M059J (cell line): ENCODE measurements around the gene MAP7. TPM values are rescaled to one million over a fixed set of nuclear protein-coding genes. Genes with fewer than 3 reads are reported as not detected.
"Not testable (repeated sequence)": the region's sequence is repeated elsewhere in the genome, so short reads cannot be mapped to it uniquely, and the experiment has no call there.

ENCODE experiments used
- DNase-seq: peaks from one replicate; pipeline ENCODE4 v3.0.0-alpha.2; 2012; ENCODE audit warnings: low read depth
- total RNA-seq: library from RNA; depleted of rRNA; stranded (reverse); fragments of >200 nt; shearing (Covaris generic); gene quantifications from 2 replicates; pipeline ENCODE4 v1.2.3, GENCODE V29; 2014

The MAP7 gene
- total RNA-seq, 1 experiment from 2014 or later, result 0.49 TPM

- DNase-seq, result no peak
These were observed 128.6 kb downstream of the MAP7 start for GRCh38 chr6:136421537-136422158.

- DNase-seq, result no peak
These were observed 129.4 kb downstream of the MAP7 start for GRCh38 chr6:136420853-136421252.

- DNase-seq, result no peak
These were observed 134.7 kb downstream of the MAP7 start for GRCh38 chr6:136415351-136416007.

GRCh38 chr6:136412410-136412809 lies 137.8 kb downstream of the MAP7 start:
- no peak for DNase-seq

GRCh38 chr6:136411453-136412354 lies 138.5 kb downstream of the MAP7 start:
- no peak for DNase-seq

GRCh38 chr6:136411025-136411325 lies 139.2 kb downstream of the MAP7 start:
- DNase-seq, result no peak

- DNase-seq, result peak; percentile 20
These were observed 139.8 kb downstream of the MAP7 start for GRCh38 chr6:136410201-136411024.

GRCh38 chr6:136409597-136409996 lies 140.6 kb downstream of the MAP7 start:
- DNase-seq, result no peak

GRCh38 chr6:136408204-136408603 lies 142.0 kb downstream of the MAP7 start:
- DNase-seq, result peak; percentile 18

- DNase-seq, result no peak
These were observed 144.7 kb downstream of the MAP7 start for GRCh38 chr6:136405420-136406029.

GRCh38 chr6:136404627-136405419 lies 145.4 kb downstream of the MAP7 start:
- DNase-seq, result no peak

GRCh38 chr6:136404007-136404406 lies 146.2 kb downstream of the MAP7 start:
- no peak for DNase-seq

- peak; percentile 85 for DNase-seq
These were observed 146.9 kb downstream of the MAP7 start for GRCh38 chr6:136403110-136403980.

- DNase-seq, result peak; percentile 36
These were observed 148.5 kb downstream of the MAP7 start for GRCh38 chr6:136401749-136402148.

- not testable (repeated sequence) for DNase-seq
These were observed 149.0 kb downstream of the MAP7 start for GRCh38 chr6:136401236-136401635.

- no peak for DNase-seq
These were observed 151.8 kb downstream of the MAP7 start for GRCh38 chr6:136398453-136398852.

GRCh38 chr6:136396908-136397307 lies 153.3 kb downstream of the MAP7 start:
- no peak for DNase-seq

GRCh38 chr6:136390959-136391358 lies 159.3 kb downstream of the MAP7 start:
- not testable (repeated sequence) for DNase-seq

- no peak for DNase-seq
These were observed 162.9 kb downstream of the MAP7 start for GRCh38 chr6:136387316-136387715.
